Measurements from ENCODE around the gene UGGT2. TPM values are rescaled to one million over a fixed set of nuclear protein-coding genes. Genes with fewer than 3 reads are reported as not detected.

Gene UGGT2
- total RNA-seq (10 to 100 TPM; 32.7 to 40.2 (median 38.6) TPM), polyA plus RNA-seq (1 to 10 TPM; 1.2 to 4.9 (median 3.2) TPM)

DNA sequence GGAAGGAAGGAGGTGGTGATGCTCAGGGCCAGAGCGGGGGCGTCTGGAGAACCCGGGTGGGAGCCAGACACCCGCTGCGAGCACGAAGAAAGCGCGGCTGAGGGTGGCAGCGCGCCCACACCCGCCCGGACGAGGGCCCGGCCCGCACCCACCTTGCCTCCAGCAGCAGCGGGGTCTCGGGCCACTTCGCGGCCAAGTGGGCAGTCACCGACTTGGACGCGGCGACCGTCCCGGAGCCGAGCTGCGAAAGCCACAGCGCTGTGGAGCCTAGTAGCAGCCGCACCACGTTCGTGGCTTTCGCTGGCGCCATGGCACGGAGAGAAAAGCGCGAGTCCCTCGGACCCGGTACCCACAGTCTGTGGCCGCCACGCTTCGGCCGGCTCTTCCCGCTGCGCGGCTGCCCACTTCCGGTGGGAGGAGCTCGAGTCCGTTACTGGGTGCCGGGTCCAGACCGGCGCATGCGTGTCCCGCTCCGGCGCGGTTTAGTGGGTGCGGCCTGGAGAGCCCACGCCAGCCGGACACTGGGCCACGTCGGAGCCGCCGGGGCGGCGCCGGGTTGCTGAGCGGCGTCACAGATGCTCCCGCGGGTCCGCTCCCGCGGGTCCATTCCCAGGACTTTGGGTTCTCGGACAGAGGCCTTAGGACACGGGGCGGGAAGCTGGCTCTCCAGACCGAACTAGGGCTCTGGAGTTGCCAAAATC, at the start of gene UGGT2:
Gene UGGT2, minus strand, starts transcription at position 399 of the 701 bp plus-strand sequence. Its CDS starts 89 bp downstream, at position 310.
- WGBS, 2 donors, result 1% methylated on average over 77 of the region's 77 CpGs
- peak in 1 of 4 donors; percentile 50 for TF ChIP-seq EP300 (IDR thresholded peaks at IDR 0.05)
- TF ChIP-seq, protein P1, sequence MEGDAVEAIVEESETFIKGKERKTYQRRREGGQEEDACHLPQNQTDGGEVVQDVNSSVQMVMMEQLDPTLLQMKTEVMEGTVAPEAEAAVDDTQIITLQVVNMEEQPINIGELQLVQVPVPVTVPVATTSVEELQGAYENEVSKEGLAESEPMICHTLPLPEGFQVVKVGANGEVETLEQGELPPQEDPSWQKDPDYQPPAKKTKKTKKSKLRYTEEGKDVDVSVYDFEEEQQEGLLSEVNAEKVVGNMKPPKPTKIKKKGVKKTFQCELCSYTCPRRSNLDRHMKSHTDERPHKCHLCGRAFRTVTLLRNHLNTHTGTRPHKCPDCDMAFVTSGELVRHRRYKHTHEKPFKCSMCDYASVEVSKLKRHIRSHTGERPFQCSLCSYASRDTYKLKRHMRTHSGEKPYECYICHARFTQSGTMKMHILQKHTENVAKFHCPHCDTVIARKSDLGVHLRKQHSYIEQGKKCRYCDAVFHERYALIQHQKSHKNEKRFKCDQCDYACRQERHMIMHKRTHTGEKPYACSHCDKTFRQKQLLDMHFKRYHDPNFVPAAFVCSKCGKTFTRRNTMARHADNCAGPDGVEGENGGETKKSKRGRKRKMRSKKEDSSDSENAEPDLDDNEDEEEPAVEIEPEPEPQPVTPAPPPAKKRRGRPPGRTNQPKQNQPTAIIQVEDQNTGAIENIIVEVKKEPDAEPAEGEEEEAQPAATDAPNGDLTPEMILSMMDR (IDR thresholded peaks at IDR 0.05), result no peak
- peak; percentile 88 to 96 (median 91) for TF ChIP-seq POLR2AphosphoS5 (IDR thresholded peaks at IDR 0.05)
- peak; percentile 58 to 60 for TF ChIP-seq POLR2A (IDR thresholded peaks at IDR 0.05)
- Histone ChIP-seq H3K4me3 (peak within 1 kb of the TSS; percentile 83 to 93 (median 88)), H3K27me3 (no peaks in the 10 kb centered on the region), H3K27ac (peak within 1 kb of the TSS; percentile 81 to 87 (median 82)), H3K4me1 (peaks cover 0 to 12% (median 10%) of the 10 kb centered on the region in 4 donors), H3K9me3 (no peaks in the 10 kb centered on the region), H3K36me3 (no peaks in the 10 kb centered on the region)
- peak; percentile 98 for DNase-seq
- intact Hi-C loops (cut with DNase I), result loop anchor here (5.0 kb wide), 1 partner anchor 1379 kb away; the partner anchor contains the start of gene RAP2A

DNA sequence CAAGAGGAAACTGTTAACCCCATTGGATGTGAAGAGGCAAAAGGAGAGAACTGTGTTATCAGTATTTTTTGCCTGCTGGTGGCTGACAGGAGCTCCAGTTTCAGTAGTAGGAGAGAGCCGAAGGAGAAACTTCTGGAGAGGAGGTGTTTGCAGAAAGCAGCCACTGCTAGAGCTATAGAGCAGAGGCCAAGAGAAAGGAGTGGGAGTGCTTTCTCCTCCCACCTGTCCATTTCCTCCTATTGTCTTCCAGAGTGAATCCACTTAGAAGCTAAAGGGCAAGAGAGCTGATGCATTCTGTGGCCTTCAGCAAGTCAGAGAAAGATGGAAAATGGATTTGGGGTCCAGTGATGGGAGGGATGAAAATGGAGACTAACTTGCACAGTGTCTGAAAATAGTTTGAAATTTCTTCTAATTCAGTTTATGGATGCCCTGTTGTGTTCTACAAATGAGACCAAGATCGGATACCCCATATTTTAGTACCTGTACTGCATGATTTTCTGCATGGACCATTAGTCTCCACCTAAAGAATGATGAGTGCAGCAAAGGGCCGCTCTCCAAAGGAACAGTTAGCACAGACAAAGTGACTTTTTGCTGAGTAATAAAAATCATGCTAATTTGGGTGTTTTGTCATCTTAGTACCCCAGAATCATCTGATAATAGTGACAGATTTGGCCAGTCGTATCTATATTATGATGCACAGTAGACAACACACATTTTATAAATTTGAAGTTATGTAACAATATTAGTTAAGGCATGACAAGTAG, 47.4 kb upstream of the UGGT2 start:
- no peaks in the 10 kb centered on the region for H3K27me3 ChIP-seq
- no peak overlapping the region for H3K27ac ChIP-seq
- H3K4me3 ChIP-seq, result no peak overlapping the region
- H3K36me3 ChIP-seq, result no peaks in the 10 kb centered on the region
- 82 to 83% methylated on average over 4 of the region's 4 CpGs for WGBS, 2 donors
- no peaks in the 10 kb centered on the region for H3K9me3 ChIP-seq
- no peaks in the 10 kb centered on the region for H3K4me1 ChIP-seq
- intact Hi-C loops (cut with DNase I), result no loop called here
- no peak for DNase-seq
- TF ChIP-seq POLR2AphosphoS5 (IDR thresholded peaks at IDR 0.05) (no peak), POLR2A (IDR thresholded peaks at IDR 0.05) (no peak), EP300 (IDR thresholded peaks at IDR 0.05) (no peak)
- TF ChIP-seq, protein P1 (IDR thresholded peaks at IDR 0.05), result no peak

DNA sequence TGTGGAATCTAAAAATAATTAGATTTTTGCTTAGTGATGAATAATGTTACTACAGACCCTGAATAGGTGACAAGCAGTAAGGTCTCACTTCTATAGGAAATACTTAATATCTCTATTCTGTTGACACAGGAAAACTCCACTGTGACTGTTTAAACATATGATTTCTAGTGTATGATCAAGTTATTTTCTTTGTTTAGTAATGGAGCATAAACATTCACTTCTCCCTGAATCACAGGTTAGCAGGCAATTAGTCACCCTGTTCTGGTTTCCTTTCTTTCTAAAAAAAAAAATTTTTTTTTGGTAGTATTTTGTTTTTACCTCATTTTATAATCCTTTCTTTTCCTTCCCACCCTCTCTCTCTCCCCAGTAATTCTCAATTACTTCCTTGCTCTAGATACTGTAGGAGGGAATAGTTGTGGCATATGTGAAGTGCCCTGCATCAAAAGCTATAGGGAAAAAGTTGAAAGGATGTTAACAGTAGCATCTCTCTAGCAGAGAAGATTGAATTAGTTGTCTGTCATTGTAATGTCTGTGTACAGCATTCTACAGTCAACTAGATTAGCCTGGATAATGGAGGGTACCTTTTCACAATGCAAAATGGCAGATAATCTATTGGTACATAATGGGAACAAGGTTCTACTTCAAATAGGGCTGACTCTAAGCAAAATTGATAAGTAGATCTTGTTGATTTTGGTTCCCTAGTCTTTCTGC, 40.2 kb upstream of the UGGT2 start:
- Histone ChIP-seq H3K27ac (no peak overlapping the region), H3K36me3 (no peaks in the 10 kb centered on the region), H3K4me3 (no peak overlapping the region), H3K9me3 (no peaks in the 10 kb centered on the region), H3K27me3 (peaks cover 14 to 60% (median 46%) of the 10 kb centered on the region in 3 donors), H3K4me1 (peaks cover 0 to 19% (median 13%) of the 10 kb centered on the region in 4 donors)
- intact Hi-C loops (cut with DNase I), result no loop called here
- TF ChIP-seq, protein P1 (IDR thresholded peaks at IDR 0.05), result no peak
- no peak for TF ChIP-seq POLR2A (IDR thresholded peaks at IDR 0.05)
- no peak for TF ChIP-seq POLR2AphosphoS5 (IDR thresholded peaks at IDR 0.05)
- TF ChIP-seq EP300 (IDR thresholded peaks at IDR 0.05), result no peak
- DNase-seq, result no peak

DNA sequence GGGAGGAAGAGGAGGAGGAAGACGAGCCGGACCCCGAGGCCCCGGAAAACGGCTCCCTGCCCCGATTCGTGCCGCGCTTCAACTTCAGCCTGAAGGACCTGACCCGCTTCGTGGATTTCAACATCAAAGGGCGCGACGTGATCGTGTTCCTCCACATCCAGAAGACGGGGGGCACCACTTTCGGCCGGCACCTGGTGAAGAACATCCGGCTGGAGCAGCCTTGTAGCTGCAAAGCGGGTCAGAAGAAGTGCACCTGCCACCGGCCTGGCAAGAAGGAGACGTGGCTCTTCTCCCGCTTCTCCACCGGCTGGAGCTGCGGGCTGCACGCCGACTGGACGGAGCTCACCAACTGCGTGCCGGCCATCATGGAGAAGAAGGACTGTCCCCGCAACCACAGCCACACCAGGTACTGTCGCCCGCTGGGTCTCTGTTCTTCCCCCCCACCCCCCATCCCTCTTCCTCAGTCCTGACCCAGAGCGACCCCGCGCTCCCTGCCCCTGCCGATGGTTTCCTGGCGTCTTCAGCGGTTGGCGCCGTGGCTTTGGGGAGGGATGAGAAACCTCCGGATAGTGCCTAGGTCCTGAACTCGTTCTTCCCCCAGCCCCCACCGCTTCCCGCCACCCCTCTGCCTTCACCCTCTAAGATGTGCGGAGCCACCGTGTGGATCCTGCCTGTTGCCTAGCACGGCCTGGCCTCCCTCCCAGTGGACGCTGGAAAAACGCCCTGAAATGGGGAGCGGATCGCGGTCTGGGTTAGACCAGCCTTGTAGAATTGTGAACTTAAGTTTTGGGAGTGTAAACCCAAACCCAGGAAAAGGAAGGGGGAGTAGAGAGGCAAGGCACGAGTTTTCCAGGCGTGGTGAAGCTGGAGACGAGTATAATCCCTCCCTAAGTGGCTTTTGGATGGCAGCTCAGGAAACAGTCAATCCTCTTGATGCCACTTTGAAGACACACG, 38.2 kb upstream of the UGGT2 start:
- H3K4me1 ChIP-seq, result peaks cover 0 to 19% (median 13%) of the 10 kb centered on the region in 4 donors
- TF ChIP-seq POLR2AphosphoS5 (IDR thresholded peaks at IDR 0.05), result no peak
- TF ChIP-seq, protein P1 (IDR thresholded peaks at IDR 0.05), result no peak
- no peak for TF ChIP-seq EP300 (IDR thresholded peaks at IDR 0.05)
- no peak for TF ChIP-seq POLR2A (IDR thresholded peaks at IDR 0.05)
- no peaks in the 10 kb centered on the region for H3K9me3 ChIP-seq
- WGBS, 2 donors, result 4% methylated on average over 57 of the region's 57 CpGs
- peak overlapping the region in 3 of 4 donors; percentile 37 to 53 (median 46) for H3K4me3 ChIP-seq
- intact Hi-C loops (cut with DNase I), result no loop called here
- DNase-seq, result no peak
- H3K36me3 ChIP-seq, result no peaks in the 10 kb centered on the region
- H3K27me3 ChIP-seq, result peaks cover 14 to 75% (median 53%) of the 10 kb centered on the region in 3 donors
- peak overlapping the region in 1 of 4 donors; percentile 57 for H3K27ac ChIP-seq
